RPMI7951 (cell line): ENCODE measurements around the gene CIB4. TPM values are rescaled to one million over a fixed set of nuclear protein-coding genes. Genes with fewer than 3 reads are reported as not detected.
A peak's percentile ranks its signal among the peaks of the same experiment; 100 is the strongest.

Experiments
- DNase-seq: peaks from one replicate; pipeline ENCODE4 v3.0.0-alpha.2; 2012; ENCODE audit warnings: low read depth
- total RNA-seq: library from RNA; depleted of rRNA; stranded (reverse); fragments of >200 nt; shearing (Covaris generic); gene quantifications from 2 replicates; pipeline ENCODE4 v1.2.3, GENCODE V29; 2014

CIB4 gene
- total RNA-seq, 1 experiment from 2014 or later = not detected

- DNase-seq = no peak
These were observed 3.1 kb upstream of the CIB4 start for GRCh38 chr2:26644188-26644835.

GRCh38 chr2:26642429-26642828, 1.3 kb upstream of the CIB4 start:
- no peak for DNase-seq

- peak; percentile 87 for DNase-seq
These were observed 828 bp downstream of the CIB4 start for GRCh38 chr2:26640331-26640745.

GRCh38 chr2:26639685-26640243, 1.4 kb downstream of the CIB4 start:
- no peak for DNase-seq

GRCh38 chr2:26637811-26638310, 3.3 kb downstream of the CIB4 start:
- DNase-seq = no peak

- DNase-seq = no peak
These were observed 4.2 kb downstream of the CIB4 start for GRCh38 chr2:26636935-26637334.

- DNase-seq = no peak
These were observed 5.8 kb downstream of the CIB4 start for GRCh38 chr2:26635401-26635800.

GRCh38 chr2:26634636-26635230, 6.4 kb downstream of the CIB4 start:
- no peak for DNase-seq

GRCh38 chr2:26633993-26634595, 7.1 kb downstream of the CIB4 start:
- DNase-seq = no peak

- DNase-seq = no peak
These were observed 7.7 kb downstream of the CIB4 start for GRCh38 chr2:26633351-26633945.

GRCh38 chr2:26632624-26633185, 8.5 kb downstream of the CIB4 start:
- no peak for DNase-seq

- no peak for DNase-seq
These were observed 9.6 kb downstream of the CIB4 start for GRCh38 chr2:26631401-26632170.

GRCh38 chr2:26630669-26631360, 10.4 kb downstream of the CIB4 start:
- peak; percentile 73 for DNase-seq

GRCh38 chr2:26630235-26630634, 10.9 kb downstream of the CIB4 start:
- no peak for DNase-seq

- DNase-seq = no peak
These were observed 11.4 kb downstream of the CIB4 start for GRCh38 chr2:26629751-26630150.

- DNase-seq = no peak
These were observed 11.9 kb downstream of the CIB4 start for GRCh38 chr2:26629346-26629630.

GRCh38 chr2:26628561-26629345, 12.4 kb downstream of the CIB4 start:
- no peak for DNase-seq

GRCh38 chr2:26627350-26628105, 13.6 kb downstream of the CIB4 start:
- no peak for DNase-seq

- no peak for DNase-seq
These were observed 14.6 kb downstream of the CIB4 start for GRCh38 chr2:26626606-26627005.
